ENCODE results near the gene PHTF2. TPM values are rescaled to one million over a fixed set of nuclear protein-coding genes. Genes with fewer than 3 reads are reported as not detected.

Gene PHTF2
- total RNA-seq, 2 experiments from 2014 or later, result 33.6 to 39.5 TPM

- CTCF ChIA-PET, result interaction anchor here (0.6 to 0.9 kb wide), 3 partner anchors 63 to 239 kb away, joined by 3 to 6 read pairs (median 3); no protein-coding TSS in a partner anchor
- POLR2A ChIA-PET, result no interaction called here
- no peak overlapping the region for H3K27ac Mint-ChIP-seq
Observed at GRCh38 chr7:77897004-77897547, 98.5 kb downstream of the PHTF2 start.

GRCh38 chr7:77899516-77899915 is 100.9 kb downstream of the PHTF2 start:
- H3K27me3 Mint-ChIP-seq, result no peaks in the 10 kb centered on the region
- ChIA-PET POLR2A (no interaction called here), CTCF (no interaction called here)
- H3K9me3 Mint-ChIP-seq, result no peaks in the 10 kb centered on the region
- no peak overlapping the region for H3K4me3 Mint-ChIP-seq
- H3K27ac Mint-ChIP-seq, result no peak overlapping the region
- DNase-seq, result no peak
- H3K36me3 Mint-ChIP-seq (ENCODE audit: low read depth), result peaks cover 7% of the 10 kb centered on the region
- peaks cover 5% of the 10 kb centered on the region for H3K4me1 Mint-ChIP-seq

More at GRCh38 chr7:77897004-77897547, 98.5 kb downstream of the PHTF2 start:
- no peak for DNase-seq
- H3K4me1 Mint-ChIP-seq, result peaks cover 5% of the 10 kb centered on the region
- H3K4me3 Mint-ChIP-seq, result no peak overlapping the region
- H3K27me3 Mint-ChIP-seq, result no peaks in the 10 kb centered on the region
- H3K36me3 Mint-ChIP-seq (ENCODE audit: low read depth), result peaks cover 8% of the 10 kb centered on the region
- H3K9me3 Mint-ChIP-seq, result no peaks in the 10 kb centered on the region

- no peaks in the 10 kb centered on the region for H3K9me3 Mint-ChIP-seq
- H3K36me3 Mint-ChIP-seq (ENCODE audit: low read depth), result peaks cover 9% of the 10 kb centered on the region
- no peaks in the 10 kb centered on the region for H3K27me3 Mint-ChIP-seq
- ChIA-PET CTCF (no interaction called here), POLR2A (no interaction called here)
- H3K27ac Mint-ChIP-seq, result no peak overlapping the region
- DNase-seq, result no peak
- H3K4me1 Mint-ChIP-seq, result peaks cover 2% of the 10 kb centered on the region
- no peak overlapping the region for H3K4me3 Mint-ChIP-seq
Observed at GRCh38 chr7:77903597-77903996, 105.0 kb downstream of the PHTF2 start.

- Mint-ChIP-seq H3K9me3 (no peaks in the 10 kb centered on the region), H3K4me3 (no peak overlapping the region), H3K27ac (no peak overlapping the region), H3K36me3 (ENCODE audit: low read depth) (peaks cover 9% of the 10 kb centered on the region), H3K27me3 (no peaks in the 10 kb centered on the region), H3K4me1 (peaks cover 2% of the 10 kb centered on the region)
- no peak for DNase-seq
- ChIA-PET CTCF (no interaction called here), POLR2A (no interaction called here)
Observed at GRCh38 chr7:77904252-77904651, 105.7 kb downstream of the PHTF2 start.

GRCh38 chr7:77907281-77907680 is 108.7 kb downstream of the PHTF2 start:
- H3K27me3 Mint-ChIP-seq, result no peaks in the 10 kb centered on the region
- peaks cover 9% of the 10 kb centered on the region for H3K36me3 Mint-ChIP-seq (ENCODE audit: low read depth)
- H3K4me1 Mint-ChIP-seq, result peaks cover 8% of the 10 kb centered on the region
- no peaks in the 10 kb centered on the region for H3K9me3 Mint-ChIP-seq
- no peak overlapping the region for H3K27ac Mint-ChIP-seq
- POLR2A ChIA-PET, result no interaction called here
- CTCF ChIA-PET, result interaction anchor here (0.6 kb wide), 1 partner anchor 232 kb away, joined by 3 read pairs; no protein-coding TSS in a partner anchor
- no peak overlapping the region for H3K4me3 Mint-ChIP-seq
- no peak for DNase-seq

- ChIA-PET CTCF (no interaction called here), POLR2A (no interaction called here)
- H3K9me3 Mint-ChIP-seq, result no peaks in the 10 kb centered on the region
- no peaks in the 10 kb centered on the region for H3K27me3 Mint-ChIP-seq
- no peak for DNase-seq
- no peak overlapping the region for H3K27ac Mint-ChIP-seq
- peaks cover 9% of the 10 kb centered on the region for H3K36me3 Mint-ChIP-seq (ENCODE audit: low read depth)
- H3K4me1 Mint-ChIP-seq, result peaks cover 13% of the 10 kb centered on the region
- H3K4me3 Mint-ChIP-seq, result no peak overlapping the region
Observed at GRCh38 chr7:77908664-77909063, 110.1 kb downstream of the PHTF2 start.

GRCh38 chr7:77910124-77910523 is 111.6 kb downstream of the PHTF2 start:
- DNase-seq, result no peak
- Mint-ChIP-seq H3K27me3 (no peaks in the 10 kb centered on the region), H3K4me1 (peaks cover 19% of the 10 kb centered on the region), H3K9me3 (no peaks in the 10 kb centered on the region), H3K27ac (no peak overlapping the region), H3K36me3 (ENCODE audit: low read depth) (peaks cover 10% of the 10 kb centered on the region), H3K4me3 (no peak overlapping the region)
- ChIA-PET POLR2A (no interaction called here), CTCF (no interaction called here)

GRCh38 chr7:77912293-77912692 is 113.7 kb downstream of the PHTF2 start:
- CTCF ChIA-PET, result no interaction called here
- no peak overlapping the region for H3K27ac Mint-ChIP-seq

GRCh38 chr7:77913977-77914607 is 115.5 kb downstream of the PHTF2 start:
- Mint-ChIP-seq H3K27me3 (no peaks in the 10 kb centered on the region), H3K4me3 (no peak overlapping the region), H3K9me3 (no peaks in the 10 kb centered on the region), H3K36me3 (ENCODE audit: low read depth) (peaks cover 12% of the 10 kb centered on the region), H3K4me1 (peaks cover 17% of the 10 kb centered on the region), H3K27ac (peak overlapping the region; percentile 47)
- no peak for DNase-seq
- ChIA-PET CTCF (interaction anchor here (0.5 to 0.7 kb wide), 2 partner anchors 9 to 23 kb away, joined by 3 to 4 read pairs; no protein-coding TSS in a partner anchor), POLR2A (no interaction called here)

More at GRCh38 chr7:77912293-77912692, 113.7 kb downstream of the PHTF2 start:
- DNase-seq, result no peak
- Mint-ChIP-seq H3K36me3 (ENCODE audit: low read depth) (peaks cover 10% of the 10 kb centered on the region), H3K4me1 (peaks cover 17% of the 10 kb centered on the region), H3K9me3 (no peaks in the 10 kb centered on the region), H3K27me3 (no peaks in the 10 kb centered on the region), H3K4me3 (no peak overlapping the region)
- POLR2A ChIA-PET, result no interaction called here

GRCh38 chr7:77917500-77918262 is 119.1 kb downstream of the PHTF2 start:
- H3K4me3 Mint-ChIP-seq, result no peak overlapping the region
- peaks cover 10% of the 10 kb centered on the region for H3K4me1 Mint-ChIP-seq
- no peak for DNase-seq
- H3K27ac Mint-ChIP-seq, result no peak overlapping the region
- peaks cover 14% of the 10 kb centered on the region for H3K36me3 Mint-ChIP-seq (ENCODE audit: low read depth)
- ChIA-PET POLR2A (no interaction called here), CTCF (no interaction called here)
- H3K9me3 Mint-ChIP-seq, result no peaks in the 10 kb centered on the region
- no peaks in the 10 kb centered on the region for H3K27me3 Mint-ChIP-seq

- CTCF ChIA-PET, result no interaction called here
- H3K27ac Mint-ChIP-seq, result no peak overlapping the region
- no peak overlapping the region for H3K4me3 Mint-ChIP-seq
- no peaks in the 10 kb centered on the region for H3K9me3 Mint-ChIP-seq
- DNase-seq, result no peak
- H3K27me3 Mint-ChIP-seq, result no peaks in the 10 kb centered on the region
- POLR2A ChIA-PET, result no interaction called here
- peaks cover 14% of the 10 kb centered on the region for H3K4me1 Mint-ChIP-seq
- peaks cover 21% of the 10 kb centered on the region for H3K36me3 Mint-ChIP-seq (ENCODE audit: low read depth)
Observed at GRCh38 chr7:77918676-77919075, 120.1 kb downstream of the PHTF2 start.

GRCh38 chr7:77923419-77923818 is 124.8 kb downstream of the PHTF2 start:
- H3K9me3 Mint-ChIP-seq, result no peaks in the 10 kb centered on the region
- ChIA-PET CTCF (interaction anchor here (0.7 kb wide), 1 partner anchor 9 kb away, joined by 4 read pairs; no protein-coding TSS in a partner anchor), POLR2A (no interaction called here)
- H3K4me3 Mint-ChIP-seq, result no peak overlapping the region
- no peak overlapping the region for H3K27ac Mint-ChIP-seq
- peaks cover 30% of the 10 kb centered on the region for H3K36me3 Mint-ChIP-seq (ENCODE audit: low read depth)
- DNase-seq, result no peak
- peaks cover 13% of the 10 kb centered on the region for H3K4me1 Mint-ChIP-seq
- H3K27me3 Mint-ChIP-seq, result no peaks in the 10 kb centered on the region

- H3K36me3 Mint-ChIP-seq (ENCODE audit: low read depth), result peaks cover 14% of the 10 kb centered on the region
- no peaks in the 10 kb centered on the region for H3K27me3 Mint-ChIP-seq
- H3K9me3 Mint-ChIP-seq, result no peaks in the 10 kb centered on the region
- no peak overlapping the region for H3K27ac Mint-ChIP-seq
- no peak for DNase-seq
- CTCF ChIA-PET, result interaction anchor here (0.5 kb wide), 1 partner anchor 692 kb away, joined by 3 read pairs; no protein-coding TSS in a partner anchor
- POLR2A ChIA-PET, result no interaction called here
- H3K4me3 Mint-ChIP-seq, result no peak overlapping the region
- peaks cover 12% of the 10 kb centered on the region for H3K4me1 Mint-ChIP-seq
Observed at GRCh38 chr7:77930496-77930895, 131.9 kb downstream of the PHTF2 start.

Data from activated CD4-positive, alpha-beta T cell treated with anti-CD3 and anti-CD28 coated beads, Interleukin-2, amount 10 ng/mL, durations not matched to agents 7 days and 5 days (primary cell).